SK-N-SH treated with all-trans-retinoic acid at 6 μM for 48 hours (cell line): Measurements from ENCODE around the gene MX2.

Experiments used
- ARNTL ChIP-seq: fragments of 450-650 bp; formaldehyde crosslinking; IDR thresholded peaks from 2 replicates; pipeline ENCODE4 v1.5.0; 2020; ENCODE audit warnings: low read depth, mild to moderate bottlenecking, moderate library complexity, borderline replicate concordance
- ESRRG ChIP-seq: fragments of 250-450 bp; sonication (Bioruptor Pico); IDR thresholded peaks from 2 replicates; pipeline ENCODE4 v1.6.1; 2021; ENCODE audit warnings: mild to moderate bottlenecking
- GLIS3 ChIP-seq: fragments of 250-450 bp; sonication (Bioruptor Pico); IDR thresholded peaks from 2 replicates; pipeline ENCODE4 v1.5.0; 2020; ENCODE audit warnings: mild to moderate bottlenecking, moderate library complexity
- OSR1 ChIP-seq: fragments of 250-450 bp; sonication (Bioruptor Pico); IDR thresholded peaks from 2 replicates; pipeline ENCODE4 v1.8.0; 2022; ENCODE audit warnings: moderate library complexity, mild to moderate bottlenecking, inconsistent platforms
- PATZ1 ChIP-seq: fragments of 250-450 bp; sonication (Bioruptor Pico); IDR thresholded peaks from 2 replicates; pipeline ENCODE4 v1.8.0; 2020; ENCODE audit warnings: mild to moderate bottlenecking, moderate library complexity, borderline replicate concordance
- RARB ChIP-seq: fragments of 250-450 bp; sonication (Bioruptor Pico); IDR thresholded peaks from 2 replicates; pipeline ENCODE4 v1.8.0; 2021; ENCODE audit warnings: mild to moderate bottlenecking, moderate library complexity
- TOX ChIP-seq: fragments of 250-450 bp; sonication (Bioruptor Pico); IDR thresholded peaks from 2 replicates; pipeline ENCODE4 v1.8.0; 2021; ENCODE audit warnings: mild to moderate bottlenecking, moderate library complexity, borderline replicate concordance
- ZNF70 ChIP-seq: fragments of 450-650 bp; formaldehyde crosslinking; IDR thresholded peaks from 2 replicates; pipeline ENCODE4 v1.5.0; 2020; ENCODE audit warnings: mild to moderate bottlenecking, moderate library complexity

- TF ChIP-seq RARB (CRISPR knock-in tag) (no peak), ZNF70 (CRISPR knock-in tag) (no peak), GLIS3 (CRISPR knock-in tag) (no peak), ESRRG (no peak), TOX (CRISPR knock-in tag) (no peak), PATZ1 (CRISPR knock-in tag) (no peak), ARNTL (CRISPR knock-in tag) (no peak), OSR1 (CRISPR knock-in tag) (no peak)
Observed at GRCh38 chr21:41443562-41443961, 81.7 kb downstream of the MX2 start.
